ENCODE results near the gene ARAP1. TPM values are rescaled to one million over a fixed set of nuclear protein-coding genes. Genes with fewer than 3 reads are reported as not detected.

Gene ARAP1
- total and polyA plus RNA-seq, 2 donors (not counting 3 experiments of a cell fraction or from before 2014, with no cell fraction given), result 36.8 to 66.2 TPM

DNA sequence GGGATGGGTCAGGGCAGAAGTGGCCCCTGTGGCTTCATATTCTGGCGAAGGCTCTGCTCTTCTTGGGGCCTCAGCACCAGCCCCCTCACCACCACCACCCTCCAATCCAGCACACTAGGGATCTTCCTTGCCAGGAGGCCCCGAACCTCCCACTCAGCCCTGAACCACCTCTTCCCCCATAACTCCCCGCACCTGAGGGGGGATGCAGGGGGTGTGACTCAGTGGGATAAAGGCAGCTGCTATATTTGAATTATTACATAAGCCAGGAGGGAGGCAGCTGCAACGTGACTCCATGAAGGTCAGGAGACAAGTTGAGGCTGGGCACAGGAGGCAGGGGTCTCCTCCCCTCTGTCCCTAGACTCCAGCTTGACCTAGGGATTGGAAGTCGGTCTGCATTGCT, 72.3 kb downstream of the ARAP1 start:
- Histone ChIP-seq H3K36me3 (ENCODE audit: control insufficient read depth in 2 of 2, extremely low read depth in 1 of 2, insufficient read depth in 2 of 2, low read length in 2 of 2) (no peaks in the 10 kb centered on the region), H3K9me3 (replicated peaks; ENCODE audit: control insufficient read depth, insufficient read depth, low read length) (no peaks in the 10 kb centered on the region), H3K9ac (replicated peaks; ENCODE audit: extremely low read depth, insufficient read depth, low read length) (no peak overlapping the region), H4K20me1 (replicated peaks; ENCODE audit: control insufficient read depth, extremely low read depth, insufficient read depth, low read length) (no peaks in the 10 kb centered on the region), H2AFZ (ENCODE audit: low read depth, low read length) (no peak overlapping the region), H3K79me2 (ENCODE audit: control insufficient read depth, insufficient read depth, low read length) (no peaks in the 10 kb centered on the region), H3K9me1 (replicated peaks; ENCODE audit: control insufficient read depth, extremely low read depth, insufficient read depth, low read length) (no peaks in the 10 kb centered on the region), H3K4me2 (ENCODE audit: insufficient read depth, low read length) (no peak overlapping the region), H3K4me3 (replicated peaks in 1 of 3; ENCODE audit: insufficient read depth in 1 of 3, low read depth in 1 of 3, low read length in 3 of 3) (no peak overlapping the region), H3K27ac (ENCODE audit: insufficient read depth, low read depth, low read length) (no peak overlapping the region), H3K27me3 (ENCODE audit: control insufficient read depth in 2 of 2, insufficient read depth in 2 of 2, low read length in 2 of 2) (peaks cover 23 to 24% of the 10 kb centered on the region in 2 experiments), H3K4me1 (ENCODE audit: control insufficient read depth, extremely low read depth, insufficient read depth, low read length) (no peaks in the 10 kb centered on the region)
- POLR2A ChIA-PET, result no interaction called here
- dilution Hi-C loops (cut with MboI; ENCODE audit: extremely low pct_ligation_motif_present, low sequenced_read_pairs) (no loop called here), intact Hi-C loops (cut with micrococcal nuclease) (no loop called here)
- TF ChIP-seq, protein P1, sequence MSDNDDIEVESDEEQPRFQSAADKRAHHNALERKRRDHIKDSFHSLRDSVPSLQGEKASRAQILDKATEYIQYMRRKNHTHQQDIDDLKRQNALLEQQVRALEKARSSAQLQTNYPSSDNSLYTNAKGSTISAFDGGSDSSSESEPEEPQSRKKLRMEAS (IDR thresholded peaks at IDR 0.05; ENCODE audit: insufficient read depth, insufficient read length), result no peak
- no peak for TF ChIP-seq JUN (IDR thresholded peaks at IDR 0.05; ENCODE audit: borderline replicate concordance, insufficient read depth, insufficient read length, low read depth)
- TF ChIP-seq EZH2 (IDR thresholded peaks at IDR 0.05; ENCODE audit: borderline replicate concordance, low read depth, low read length, severe bottlenecking), result no peak
- no peak for TF ChIP-seq GATA2 (IDR thresholded peaks at IDR 0.05; ENCODE audit: insufficient read depth, insufficient read length, low read depth, low read length)
- CTCF ChIA-PET, result interaction anchor here (1.0 to 13.1 kb wide), 5 partner anchors 71 to 209 kb away, joined by 3 to 339 read pairs (median 138); no protein-coding TSS in a partner anchor
- BruUV-seq (replicated peaks), result no TSS peak
- DNase-seq (ENCODE audit: low read depth, low spot score) (no peak), FAIRE-seq (no peak)

DNA sequence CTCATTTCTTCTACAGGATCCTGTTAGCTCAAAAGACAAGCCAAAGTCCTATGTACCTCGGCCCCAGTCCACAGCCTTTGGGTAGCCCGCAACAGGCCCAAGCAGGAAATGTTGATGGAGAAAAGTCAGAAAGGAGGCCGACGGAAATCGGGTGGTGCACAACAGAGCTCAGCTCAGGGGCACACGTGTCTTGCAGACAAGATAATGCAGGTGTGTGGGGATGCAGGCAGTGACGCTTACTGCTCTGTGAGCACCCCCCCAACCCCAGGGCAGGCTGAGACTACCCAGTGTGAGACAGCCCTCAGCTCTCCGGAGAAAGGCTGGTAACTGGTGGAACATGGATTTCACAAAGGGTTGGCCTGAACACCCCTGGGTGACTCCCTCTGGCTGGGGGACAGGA, 73.7 kb downstream of the ARAP1 start:
- ChIA-PET POLR2A (no interaction called here), CTCF (interaction anchor here (1.0 to 13.1 kb wide), 3 partner anchors 80 to 207 kb away, joined by 3 to 339 read pairs (median 138); no protein-coding TSS in a partner anchor)
- H2AFZ ChIP-seq (ENCODE audit: low read depth, low read length), result no peak overlapping the region
- H3K9ac ChIP-seq (replicated peaks; ENCODE audit: extremely low read depth, insufficient read depth, low read length), result no peak overlapping the region
- TF ChIP-seq, protein P1 (IDR thresholded peaks at IDR 0.05; ENCODE audit: insufficient read depth, insufficient read length), result no peak
- TF ChIP-seq FOS (IDR thresholded peaks at IDR 0.05; ENCODE audit: borderline replicate concordance, insufficient read depth, low read length), result no peak
- no peak for TF ChIP-seq MYC (IDR thresholded peaks at IDR 0.05; ENCODE audit: low read depth, low read length)
- no peak for TF ChIP-seq POLR2A (IDR thresholded peaks at IDR 0.05; ENCODE audit: low read depth, low read length)
- TF ChIP-seq, protein P2, sequence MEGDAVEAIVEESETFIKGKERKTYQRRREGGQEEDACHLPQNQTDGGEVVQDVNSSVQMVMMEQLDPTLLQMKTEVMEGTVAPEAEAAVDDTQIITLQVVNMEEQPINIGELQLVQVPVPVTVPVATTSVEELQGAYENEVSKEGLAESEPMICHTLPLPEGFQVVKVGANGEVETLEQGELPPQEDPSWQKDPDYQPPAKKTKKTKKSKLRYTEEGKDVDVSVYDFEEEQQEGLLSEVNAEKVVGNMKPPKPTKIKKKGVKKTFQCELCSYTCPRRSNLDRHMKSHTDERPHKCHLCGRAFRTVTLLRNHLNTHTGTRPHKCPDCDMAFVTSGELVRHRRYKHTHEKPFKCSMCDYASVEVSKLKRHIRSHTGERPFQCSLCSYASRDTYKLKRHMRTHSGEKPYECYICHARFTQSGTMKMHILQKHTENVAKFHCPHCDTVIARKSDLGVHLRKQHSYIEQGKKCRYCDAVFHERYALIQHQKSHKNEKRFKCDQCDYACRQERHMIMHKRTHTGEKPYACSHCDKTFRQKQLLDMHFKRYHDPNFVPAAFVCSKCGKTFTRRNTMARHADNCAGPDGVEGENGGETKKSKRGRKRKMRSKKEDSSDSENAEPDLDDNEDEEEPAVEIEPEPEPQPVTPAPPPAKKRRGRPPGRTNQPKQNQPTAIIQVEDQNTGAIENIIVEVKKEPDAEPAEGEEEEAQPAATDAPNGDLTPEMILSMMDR (IDR thresholded peaks at IDR 0.05; ENCODE audit: extremely low read depth in 1 of 2, insufficient read depth in 1 of 2, low read depth in 1 of 2, low read length in 2 of 2), result no peak
- TF ChIP-seq JUN (IDR thresholded peaks at IDR 0.05; ENCODE audit: borderline replicate concordance, insufficient read depth, insufficient read length, low read depth), result no peak
- no peak overlapping the region for H3K4me3 ChIP-seq (replicated peaks in 1 of 3; ENCODE audit: insufficient read depth in 1 of 3, low read depth in 1 of 3, low read length in 3 of 3)
- H3K9me3 ChIP-seq (replicated peaks; ENCODE audit: control insufficient read depth, insufficient read depth, low read length), result no peaks in the 10 kb centered on the region
- dilution Hi-C loops (cut with MboI; ENCODE audit: extremely low pct_ligation_motif_present, low sequenced_read_pairs), result no loop called here
- no peaks in the 10 kb centered on the region for H3K79me2 ChIP-seq (ENCODE audit: control insufficient read depth, insufficient read depth, low read length)
- no peaks in the 10 kb centered on the region for H4K20me1 ChIP-seq (replicated peaks; ENCODE audit: control insufficient read depth, extremely low read depth, insufficient read depth, low read length)
- H3K4me2 ChIP-seq (ENCODE audit: insufficient read depth, low read length), result no peak overlapping the region
- intact Hi-C loops (cut with micrococcal nuclease), result no loop called here
- H3K36me3 ChIP-seq (ENCODE audit: control insufficient read depth in 2 of 2, extremely low read depth in 1 of 2, insufficient read depth in 2 of 2, low read length in 2 of 2), result no peaks in the 10 kb centered on the region
- H3K4me1 ChIP-seq (ENCODE audit: control insufficient read depth, extremely low read depth, insufficient read depth, low read length), result no peaks in the 10 kb centered on the region
- BruUV-seq (replicated peaks), result no TSS peak
- FAIRE-seq (no peak), DNase-seq (ENCODE audit: low read depth, low spot score) (no peak)
- no peak overlapping the region for H3K27ac ChIP-seq (ENCODE audit: insufficient read depth, low read depth, low read length)
- peaks cover 29 to 37% of the 10 kb centered on the region in 2 experiments for H3K27me3 ChIP-seq (ENCODE audit: control insufficient read depth in 2 of 2, insufficient read depth in 2 of 2, low read length in 2 of 2)
- no peaks in the 10 kb centered on the region for H3K9me1 ChIP-seq (replicated peaks; ENCODE audit: control insufficient read depth, extremely low read depth, insufficient read depth, low read length)
